Mucosa of descending colon (tissue), 3 donors: ENCODE data around the gene UGT2B28. TPM values are rescaled to one million over a fixed set of nuclear protein-coding genes. Genes with fewer than 3 reads are reported as not detected.
A peak's percentile ranks its signal among the peaks of the same experiment; 100 is the strongest.
"Not testable (repeated sequence)": the region's sequence is repeated elsewhere in the genome, so short reads cannot be mapped to it uniquely, and the experiment has no call there.

Experiments
- ATAC-seq: fragments of 200-7000 bp; cut with Tn5 transposase; one replicate; pipeline ENCODE4 v1.9.1; 2020; ENCODE audit warnings: mild to moderate bottlenecking, moderate library complexity
- DNase-seq, 3 donors: peaks; one replicate each; pipeline ENCODE4 v3.0.0-alpha.2; 2020
- H3K36me3 ChIP-seq: fragments of 200-600 bp; one replicate; pipeline ENCODE4 v1.8.0; 2021; ENCODE audit warnings: low read depth, mild to moderate bottlenecking
- H3K4me1 ChIP-seq: fragments of 200-600 bp; one replicate; pipeline ENCODE4 v1.8.0; 2021; ENCODE audit warnings: low read depth, mild to moderate bottlenecking
- H3K4me3 ChIP-seq: fragments of 200-600 bp; one replicate; pipeline ENCODE4 v1.8.0; 2021; ENCODE audit warnings: mild to moderate bottlenecking
- H3K9me3 ChIP-seq: fragments of 200-600 bp; one replicate; pipeline ENCODE4 v1.8.0; 2021; ENCODE audit warnings: mild to moderate bottlenecking
- CTCF ChIP-seq: fragments of 200-600 bp; IDR thresholded peaks from one replicate; pipeline ENCODE4 v1.8.0; 2022; ENCODE audit warnings: antibody characterized with exemption, mild to moderate bottlenecking
- intact Hi-C, 2 donors: fragments of 100-400 bp; cut with DNase I in 1 of 2; cut with micrococcal nuclease in 1 of 2; formaldehyde crosslinking; loops; one replicate each; pipeline versions ENCODE4 v1.11.0 to v1.11.1; 2022; cut with DNase I, micrococcal nuclease
- total RNA-seq, 3 donors: library from RNA; stranded (reverse); fragmentation: NEBNext Ultra II Directional in 2 of 3; extraction: Animal tissue kit (Norgen Biotek cat#: 25700) in 2 of 3; gene quantifications; one replicate each; pipeline versions ENCODE4 v1.2.1 to v1.2.4, GENCODE V29; 2021 to 2023
- donor health status: DM: no; HTN: no; CAD: no; lungs with moderate emphysema.
- donor health status: DM: no; HTN: no; CAD: no.
- donor health status: DM: no; HTN: yes; CAD: no.

Gene UGT2B28
- total RNA-seq, 3 donors from 2014 or later: not detected

GRCh38 chr4:69310262-69310661, 30.0 kb downstream of the UGT2B28 start:
- H3K9me3 ChIP-seq, DNase-seq, intact Hi-C loops, H3K4me1 ChIP-seq, H3K36me3 ChIP-seq, H3K4me3 ChIP-seq: not testable (repeated sequence)
- peak; percentile 29 for ATAC-seq

- peak in 1 of 3 donors; percentile 54 for DNase-seq
- ATAC-seq: peak; percentile 86
- intact Hi-C loops, H3K9me3 ChIP-seq, H3K4me1 ChIP-seq, H3K4me3 ChIP-seq, H3K36me3 ChIP-seq: not testable (repeated sequence)
Measured at GRCh38 chr4:69317669-69318298, 37.5 kb downstream of the UGT2B28 start.

- ATAC-seq (peak; percentile 64), DNase-seq (peak in 1 of 3 donors; percentile 42)
- H3K4me3 ChIP-seq: no peak overlapping the region
- no peak for TF ChIP-seq CTCF
- no peaks in the 10 kb centered on the region for H3K9me3 ChIP-seq
- no peaks in the 10 kb centered on the region for H3K4me1 ChIP-seq
- intact Hi-C loops: no loop called here
- no peaks in the 10 kb centered on the region for H3K36me3 ChIP-seq
Measured at GRCh38 chr4:69321153-69321729, 41.0 kb downstream of the UGT2B28 start.

- Histone ChIP-seq H3K9me3 (no peaks in the 10 kb centered on the region), H3K36me3 (no peaks in the 10 kb centered on the region), H3K4me1 (no peaks in the 10 kb centered on the region), H3K4me3 (no peak overlapping the region)
- intact Hi-C loops: no loop called here
- DNase-seq (no peak), ATAC-seq (no peak)
- TF ChIP-seq CTCF: no peak
Measured at GRCh38 chr4:69322055-69322454, 41.8 kb downstream of the UGT2B28 start.

GRCh38 chr4:69323284-69323683, 43.0 kb downstream of the UGT2B28 start:
- DNase-seq (no peak), ATAC-seq (no peak)
- Histone ChIP-seq H3K36me3 (no peaks in the 10 kb centered on the region), H3K9me3 (no peaks in the 10 kb centered on the region), H3K4me3 (no peak overlapping the region), H3K4me1 (no peaks in the 10 kb centered on the region)
- TF ChIP-seq CTCF: no peak
- intact Hi-C loops: no loop called here

- ATAC-seq: peak; percentile 49
- DNase-seq: peak in 1 of 3 donors; percentile 10
- intact Hi-C loops: no loop called here
- no peaks in the 10 kb centered on the region for H3K9me3 ChIP-seq
- no peak for TF ChIP-seq CTCF
- no peak overlapping the region for H3K4me3 ChIP-seq
- H3K4me1 ChIP-seq: no peaks in the 10 kb centered on the region
- no peaks in the 10 kb centered on the region for H3K36me3 ChIP-seq
Measured at GRCh38 chr4:69330345-69331047, 50.2 kb downstream of the UGT2B28 start.

- intact Hi-C loops, H3K9me3 ChIP-seq, DNase-seq, H3K4me1 ChIP-seq, H3K36me3 ChIP-seq, H3K4me3 ChIP-seq: not testable (repeated sequence)
- peak; percentile 91 for ATAC-seq
Measured at GRCh38 chr4:69331304-69331703, 51.0 kb downstream of the UGT2B28 start.

GRCh38 chr4:69335485-69335884, 55.2 kb downstream of the UGT2B28 start:
- H3K4me3 ChIP-seq, H3K4me1 ChIP-seq, intact Hi-C loops, H3K36me3 ChIP-seq, H3K9me3 ChIP-seq: not testable (repeated sequence)
- DNase-seq: peak in 1 of 3 donors; percentile 6
- peak; percentile 48 for ATAC-seq

- DNase-seq, intact Hi-C loops, H3K4me3 ChIP-seq, H3K36me3 ChIP-seq, H3K9me3 ChIP-seq, H3K4me1 ChIP-seq: not testable (repeated sequence)
- ATAC-seq: peak; percentile 42
Measured at GRCh38 chr4:69343114-69343513, 62.8 kb downstream of the UGT2B28 start.
